Measurements from ENCODE around the gene SRSF6. TPM values are rescaled to one million over a fixed set of nuclear protein-coding genes. Genes with fewer than 3 reads are reported as not detected.

SRSF6 gene
- total RNA-seq, 1 experiment from 2014 or later, result 159 TPM

- TSS peak; percentile 81 for BruUV-seq (replicated peaks)
- POLR2A ChIA-PET, result interaction anchor here (0.6 to 0.7 kb wide), 2 partner anchors 16 to 32 kb away, joined by 3 read pairs; no protein-coding TSS in a partner anchor
- TF ChIP-seq POLR2AphosphoS5 (IDR thresholded peaks at IDR 0.05; ENCODE audit: low read depth, low read length) (no peak), REST (IDR thresholded peaks at IDR 0.05; ENCODE audit: insufficient read depth in 1 of 2, low read depth in 2 of 2, low read length in 1 of 2) (no peak), CTCF (IDR thresholded peaks at IDR 0.05) (no peak), SIN3A (IDR thresholded peaks at IDR 0.05; ENCODE audit: borderline replicate concordance, insufficient read depth, low read depth, low read length) (no peak), TCF7L2 (IDR thresholded peaks at IDR 0.05; ENCODE audit: low read depth, low read length) (no peak)
- no peak for ATAC-seq
- Histone ChIP-seq H3K4me1 (ENCODE audit: control insufficient read depth, insufficient read depth, low read length) (peaks cover 6% of the 10 kb centered on the region; the same call in 1 of the 2 replicates), H3K27me3 (ENCODE audit: control insufficient read depth, insufficient read depth, low read length) (no peaks in the 10 kb centered on the region), H3K36me3 (ENCODE audit: control insufficient read depth, insufficient read depth, low read length) (no peaks in the 10 kb centered on the region), H3K27ac (ENCODE audit: low read length) (peak overlapping the region; percentile 67; the same call in 1 of the 2 replicates), H3K4me3 (ENCODE audit: low read depth in 2 of 2, low read length in 2 of 2) (peak overlapping the region; percentile 69 to 73), H3K9me3 (ENCODE audit: control insufficient read depth, insufficient read depth, low read depth, low read length) (no peaks in the 10 kb centered on the region)
- CTCF ChIA-PET, result interaction anchor here (0.6 kb wide), 1 partner anchor 31 kb away, joined by 4 read pairs; no protein-coding TSS in a partner anchor
- DNase-seq (ENCODE audit: low read depth, low spot score), result no peak
- in situ Hi-C loops (cut with HindIII; ENCODE audit: low pct_unique_long_range_greater_than_20kb, low sequenced_read_pairs), result no loop called here
- intact Hi-C loops (cut with micrococcal nuclease; ENCODE audit: unreplicated experiment), result no loop called here
Measured at GRCh38 chr20:43508604-43509040, 50.9 kb downstream of the SRSF6 start.

DNA sequence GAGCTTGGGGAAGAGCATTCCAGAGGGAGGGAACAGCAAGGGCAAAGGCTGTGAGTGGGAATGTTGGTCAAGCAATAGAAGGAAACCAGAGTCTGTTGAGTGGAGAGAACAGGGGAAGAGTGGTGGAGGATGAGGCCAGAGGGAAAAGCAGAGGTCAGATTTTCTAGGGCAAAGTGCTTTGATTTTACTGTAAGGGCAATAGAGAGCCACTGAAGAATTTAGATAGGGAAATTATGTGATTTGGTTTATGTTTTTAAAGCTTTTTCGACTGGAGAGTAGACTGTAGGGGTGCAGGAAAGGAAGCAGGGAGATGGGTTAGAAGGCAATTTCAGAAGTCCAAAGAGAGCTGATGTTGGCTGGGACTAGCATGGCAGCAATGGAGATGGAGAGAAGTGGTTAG, 54.2 kb downstream of the SRSF6 start:
- Histone ChIP-seq H3K36me3 (ENCODE audit: control insufficient read depth, insufficient read depth, low read length) (no peaks in the 10 kb centered on the region), H3K27ac (ENCODE audit: low read length) (no peak overlapping the region), H3K4me3 (ENCODE audit: low read depth in 2 of 2, low read length in 2 of 2) (no peak overlapping the region), H3K27me3 (ENCODE audit: control insufficient read depth, insufficient read depth, low read length) (no peaks in the 10 kb centered on the region), H3K4me1 (ENCODE audit: control insufficient read depth, insufficient read depth, low read length) (peaks cover 11% of the 10 kb centered on the region), H3K9me3 (ENCODE audit: control insufficient read depth, insufficient read depth, low read depth, low read length) (no peaks in the 10 kb centered on the region)
- TF ChIP-seq CTCF (IDR thresholded peaks at IDR 0.05) (no peak), REST (IDR thresholded peaks at IDR 0.05; ENCODE audit: insufficient read depth in 1 of 2, low read depth in 2 of 2, low read length in 1 of 2) (no peak), POLR2AphosphoS5 (IDR thresholded peaks at IDR 0.05; ENCODE audit: low read depth, low read length) (no peak), SIN3A (IDR thresholded peaks at IDR 0.05; ENCODE audit: borderline replicate concordance, insufficient read depth, low read depth, low read length) (no peak)
- ATAC-seq, result no peak
- no peak for DNase-seq (ENCODE audit: low read depth, low spot score)
- BruUV-seq (replicated peaks), result no TSS peak
- in situ Hi-C loops (cut with HindIII; ENCODE audit: low pct_unique_long_range_greater_than_20kb, low sequenced_read_pairs), result no loop called here
- POLR2A ChIA-PET, result interaction anchor here (0.6 kb wide), 2 partner anchors 47 to 161 kb away, joined by 3 to 6 read pairs; no protein-coding TSS in a partner anchor
- intact Hi-C loops (cut with micrococcal nuclease; ENCODE audit: unreplicated experiment), result no loop called here
- CTCF ChIA-PET, result no interaction called here

Data from Panc1 (cell line).